Keratinocyte (primary cell): ENCODE data around the gene DUS4L. TPM values are rescaled to one million over a fixed set of nuclear protein-coding genes. Genes with fewer than 3 reads are reported as not detected.

Experiments used
- DNase-seq: peaks from one replicate; pipeline ENCODE4 v3.0.0-alpha.2; 2011; ENCODE audit warnings: low read depth, missing footprints, low spot score
- FAIRE-seq: peaks from 2 replicates; lab custom pipeline; 2011; peaks lifted over from hg19 to GRCh38; lab: Jason Lieb, UNC
- H2AFZ ChIP-seq: 2 replicates; pipeline ENCODE4 v1.6.0; 2012; ENCODE audit warnings: low read length, control low read depth, inconsistent platforms; ENCODE audit not compliant: control insufficient read depth
- H3K27ac ChIP-seq: 2 replicates; pipeline ENCODE4 v1.5.1; 2011; ENCODE audit warnings: low read length; ENCODE audit not compliant: control insufficient read depth, insufficient read depth
- H3K27me3 ChIP-seq: 3 replicates; pipeline ENCODE4 v1.6.0; 2011; ENCODE audit warnings: low read length; ENCODE audit not compliant: control insufficient read depth, insufficient read depth; ENCODE audit errors: extremely low read depth
- H3K36me3 ChIP-seq, 2 experiments: 2 replicates in 1 of 2; 3 replicates in 1 of 2; pipeline ENCODE4 v1.5.1; 2011; ENCODE audit warnings: low read length in 2 of 2, mild to moderate bottlenecking in 1 of 2; ENCODE audit not compliant: control insufficient read depth in 2 of 2, insufficient read depth in 2 of 2; ENCODE audit errors: extremely low read depth in 1 of 2
- H3K4me1 ChIP-seq: 3 replicates; pipeline ENCODE4 v1.5.1; 2011; ENCODE audit warnings: low read length; ENCODE audit not compliant: control insufficient read depth, insufficient read depth; ENCODE audit errors: extremely low read depth
- H3K4me2 ChIP-seq: 3 replicates; pipeline ENCODE4 v1.6.0; 2011; ENCODE audit warnings: low read depth, low read length; ENCODE audit not compliant: control insufficient read depth, insufficient read depth; ENCODE audit errors: extremely low read depth
- H3K4me3 ChIP-seq, 3 experiments: fragments of 200-600 bp in 1 of 3; sonication (generic) in 1 of 3; 2 replicates in 2 of 3; 3 replicates in 1 of 3; pipeline ENCODE4 v1.5.1; 2011 to 2016; ENCODE audit warnings: low read length in 3 of 3, mild to moderate bottlenecking in 3 of 3, control low read depth in 2 of 3, inconsistent platforms in 1 of 3, low read depth in 1 of 3, mixed read lengths in 1 of 3, mixed run types in 1 of 3, moderate library complexity in 1 of 3; ENCODE audit not compliant: control insufficient read depth in 2 of 3, insufficient read depth in 2 of 3; ENCODE audit errors: extremely low read depth in 1 of 3
- H3K79me2 ChIP-seq: 2 replicates; pipeline ENCODE4 v1.6.0; 2012; ENCODE audit warnings: low read length; ENCODE audit not compliant: control insufficient read depth, insufficient read depth
- H3K9ac ChIP-seq: 3 replicates; pipeline ENCODE4 v1.6.0; 2011; ENCODE audit warnings: low read length; ENCODE audit not compliant: control insufficient read depth, insufficient read depth; ENCODE audit errors: extremely low read depth
- H3K9me1 ChIP-seq: 3 replicates; pipeline ENCODE4 v1.6.0; 2011; ENCODE audit warnings: low read length; ENCODE audit not compliant: control insufficient read depth, insufficient read depth; ENCODE audit errors: extremely low read depth
- H3K9me3 ChIP-seq: 2 replicates; pipeline ENCODE4 v1.5.1; 2012; ENCODE audit warnings: low read depth, low read length; ENCODE audit not compliant: control insufficient read depth
- H4K20me1 ChIP-seq: 3 replicates; pipeline ENCODE4 v1.6.0; 2011; ENCODE audit warnings: low read length; ENCODE audit not compliant: control insufficient read depth, insufficient read depth; ENCODE audit errors: extremely low read depth
- EZH2 ChIP-seq: IDR thresholded peaks from one replicate; pipeline ENCODE4 v1.6.1; 2012; ENCODE audit warnings: inconsistent platforms, mild to moderate bottlenecking, low read length, moderate library complexity
- dilution Hi-C: fragments of 300-500 bp; cut with MboI; formaldehyde crosslinking; loops from one replicate; pipeline ENCODE4 v1.7.0; 2020; ENCODE audit warnings: low sequenced_read_pairs; ENCODE audit not compliant: extremely low pct_ligation_motif_present
- polyA minus RNA-seq, 3 experiments: library from RNA; depleted of rRNA, polyadenylated mRNA; stranded (reverse); fragments of >200 nt; gene quantifications; 1 replicate in 1 of 3; 2 replicates in 1 of 3; 3 replicates in 1 of 3; pipeline ENCODE4 v1.2.3, GENCODE V29; 2011
- polyA plus RNA-seq, 5 experiments: library from polyadenylated mRNA; depleted of rRNA in 3 of 5; stranded (reverse) in 3 of 5; stranded (forward) in 1 of 5; unstranded in 1 of 5; fragments of >200 nt; gene quantifications; 1 replicate in 1 of 5; 2 replicates in 3 of 5; 3 replicates in 1 of 5; pipeline versions ENCODE4 v1.2.1 to v1.2.3, GENCODE V29; 2011 to 2012; ENCODE audit warnings: missing spikeins in 2 of 5, low read depth in 1 of 5, low replicate concordance in 1 of 5
- TF ChIP-seq, protein P1 (sequence below), 3 experiments: IDR thresholded peaks in 1 of 3; conservative IDR thresholded peaks in 1 of 3; optimal IDR thresholded peaks in 1 of 3; 2 replicates in 2 of 3; 3 replicates in 1 of 3; pipeline versions ENCODE3 to v1.5.1; 2011; ENCODE audit warnings: low read length in 3 of 3, mild to moderate bottlenecking in 3 of 3, moderate library complexity in 2 of 3, control low read depth in 1 of 3, inconsistent platforms in 1 of 3; ENCODE audit not compliant: insufficient read depth in 2 of 3; ENCODE audit errors: extremely low read depth in 1 of 3

DUS4L gene, protein sequence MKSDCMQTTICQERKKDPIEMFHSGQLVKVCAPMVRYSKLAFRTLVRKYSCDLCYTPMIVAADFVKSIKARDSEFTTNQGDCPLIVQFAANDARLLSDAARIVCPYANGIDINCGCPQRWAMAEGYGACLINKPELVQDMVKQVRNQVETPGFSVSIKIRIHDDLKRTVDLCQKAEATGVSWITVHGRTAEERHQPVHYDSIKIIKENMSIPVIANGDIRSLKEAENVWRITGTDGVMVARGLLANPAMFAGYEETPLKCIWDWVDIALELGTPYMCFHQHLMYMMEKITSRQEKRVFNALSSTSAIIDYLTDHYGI
- polyA plus RNA-seq (4.4 to 11.3 TPM (median 6.5 TPM) in 3 replicates), polyA minus RNA-seq (0.95 to 7.5 TPM (median 2.7 TPM) in 3 replicates)
- polyA plus RNA-seq (2011; ENCODE audit: low read depth), result 11.4 TPM
- polyA plus RNA-seq (2011; cell fraction: cytosol; rRNA removed), result 5.2 and 8.3 TPM in 2 replicates
- 7.6 and 8.3 TPM in 2 replicates for polyA plus RNA-seq (2011; cell fraction: nucleus; rRNA removed)
- 6.8 and 7.6 TPM in 2 replicates for polyA plus RNA-seq (2012; ENCODE audit: low replicate concordance)
- 2.7 TPM for polyA minus RNA-seq (2011; cell fraction: cytosol; rRNA and poly(A)+ RNA removed)
- 6.8 and 7.5 TPM in 2 replicates for polyA minus RNA-seq (2011; cell fraction: nucleus; rRNA and poly(A)+ RNA removed)

DNA sequence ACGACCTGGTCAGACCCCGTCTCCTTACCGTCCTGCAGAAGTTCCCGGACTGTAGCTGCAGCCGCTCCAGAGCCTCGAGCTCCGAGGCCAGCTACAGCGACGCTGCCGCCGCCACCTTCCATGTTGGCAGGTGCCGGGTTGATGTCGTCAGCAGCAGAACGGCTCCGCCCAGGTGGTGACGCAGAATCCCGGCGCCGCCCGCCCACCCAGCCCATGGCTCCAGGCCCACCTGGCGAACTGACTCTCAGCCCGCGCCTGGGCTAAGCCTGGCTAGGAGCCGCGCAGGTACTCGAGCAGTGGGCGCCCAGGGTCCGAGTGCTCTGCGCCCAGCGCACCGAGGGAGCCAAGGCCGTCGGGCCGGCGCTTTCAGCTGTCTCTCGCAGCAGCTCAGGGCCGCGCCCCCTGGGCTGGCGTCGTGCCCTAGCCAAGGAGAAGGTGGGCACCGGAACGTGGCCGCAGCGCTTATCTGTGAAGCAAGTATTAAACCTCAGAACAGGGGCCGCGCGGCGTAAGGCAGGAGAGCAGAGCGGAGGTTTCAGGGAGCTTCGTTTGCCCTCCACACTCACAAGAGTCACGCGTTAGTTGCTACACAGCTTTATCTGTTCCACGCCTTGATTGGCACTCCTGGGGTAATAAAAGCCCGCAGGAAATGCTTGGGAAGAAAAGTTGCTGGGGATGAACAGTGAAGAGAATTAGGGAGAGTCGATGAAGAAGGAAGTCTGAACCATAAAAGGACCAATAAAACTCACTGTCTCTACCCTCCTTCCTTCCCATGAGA lies at the start of gene DUS4L, which contains the start of gene COG5:
TSS of gene DUS4L (plus strand) at position 197 of the 778 bp plus-strand sequence. CDS start 3,100 bp downstream, outside the sequence.
TSS of gene COG5 (minus strand) at position 146 of the 778 bp plus-strand sequence. CDS start at position 122, 24 bp downstream.
- H3K36me3 ChIP-seq, result no peaks in the 10 kb centered on the region
- H3K4me3 ChIP-seq, result peak within 1 kb of the TSS; percentile 88 to 94 (median 93)
- peak within 1 kb of the TSS; percentile 95 for H3K4me2 ChIP-seq
- TF ChIP-seq, protein P1, sequence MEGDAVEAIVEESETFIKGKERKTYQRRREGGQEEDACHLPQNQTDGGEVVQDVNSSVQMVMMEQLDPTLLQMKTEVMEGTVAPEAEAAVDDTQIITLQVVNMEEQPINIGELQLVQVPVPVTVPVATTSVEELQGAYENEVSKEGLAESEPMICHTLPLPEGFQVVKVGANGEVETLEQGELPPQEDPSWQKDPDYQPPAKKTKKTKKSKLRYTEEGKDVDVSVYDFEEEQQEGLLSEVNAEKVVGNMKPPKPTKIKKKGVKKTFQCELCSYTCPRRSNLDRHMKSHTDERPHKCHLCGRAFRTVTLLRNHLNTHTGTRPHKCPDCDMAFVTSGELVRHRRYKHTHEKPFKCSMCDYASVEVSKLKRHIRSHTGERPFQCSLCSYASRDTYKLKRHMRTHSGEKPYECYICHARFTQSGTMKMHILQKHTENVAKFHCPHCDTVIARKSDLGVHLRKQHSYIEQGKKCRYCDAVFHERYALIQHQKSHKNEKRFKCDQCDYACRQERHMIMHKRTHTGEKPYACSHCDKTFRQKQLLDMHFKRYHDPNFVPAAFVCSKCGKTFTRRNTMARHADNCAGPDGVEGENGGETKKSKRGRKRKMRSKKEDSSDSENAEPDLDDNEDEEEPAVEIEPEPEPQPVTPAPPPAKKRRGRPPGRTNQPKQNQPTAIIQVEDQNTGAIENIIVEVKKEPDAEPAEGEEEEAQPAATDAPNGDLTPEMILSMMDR (optimal IDR thresholded peaks at IDR 0.05 in 1 of 3, IDR thresholded peaks at IDR 0.05 in 1 of 3, conservative IDR thresholded peaks at IDR 0.05 in 1 of 3; ENCODE audit: extremely low read depth in 1 of 3, insufficient read depth in 2 of 3, low read length in 3 of 3), result no peak
- TF ChIP-seq EZH2, result no peak
- peak within 1 kb of the TSS; percentile 94 for H2AFZ ChIP-seq
- peak within 1 kb of the TSS; percentile 94 for H3K27ac ChIP-seq
- DNase-seq (no peak), FAIRE-seq (peak; percentile 49)
- H3K27me3 ChIP-seq, result no peaks in the 10 kb centered on the region
- H3K9ac ChIP-seq, result peak within 1 kb of the TSS; percentile 97
- H3K79me2 ChIP-seq, result peaks cover 41% of the 10 kb centered on the region
- peaks cover 41% of the 10 kb centered on the region for H3K4me1 ChIP-seq
- no peaks in the 10 kb centered on the region for H3K9me3 ChIP-seq
- H4K20me1 ChIP-seq, result no peaks in the 10 kb centered on the region
- no peaks in the 10 kb centered on the region for H3K9me1 ChIP-seq
- dilution Hi-C loops, result no loop called here

DNA sequence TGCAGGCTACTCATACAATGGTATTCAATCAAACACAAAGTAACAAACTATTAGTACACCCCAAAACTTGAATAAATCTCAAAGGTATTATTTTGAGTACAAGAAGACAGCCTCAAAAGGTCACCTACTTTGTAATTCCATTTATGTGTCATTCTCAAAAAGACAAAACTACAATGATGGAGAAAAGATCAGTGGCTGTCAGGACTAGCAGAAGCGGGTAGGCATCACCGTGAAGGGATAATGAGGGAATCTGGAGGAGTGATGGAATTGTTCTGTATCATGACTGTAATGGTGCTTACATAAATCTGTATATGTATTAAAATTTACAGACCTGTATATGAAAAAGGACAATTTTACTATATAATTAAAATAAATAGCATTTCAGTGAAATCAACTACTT lies 37.1 kb upstream of the DUS4L start:
- H3K4me2 ChIP-seq, result no peak overlapping the region
- H3K9me3 ChIP-seq, result no peaks in the 10 kb centered on the region
- H3K36me3 ChIP-seq, result peaks cover 0 to 7% of the 10 kb centered on the region in 2 experiments
- no peaks in the 10 kb centered on the region for H3K9me1 ChIP-seq
- DNase-seq (no peak), FAIRE-seq (no peak)
- dilution Hi-C loops, result no loop called here
- no peaks in the 10 kb centered on the region for H3K27me3 ChIP-seq
- H4K20me1 ChIP-seq, result no peaks in the 10 kb centered on the region
- peaks cover 34% of the 10 kb centered on the region for H3K79me2 ChIP-seq
- H3K4me3 ChIP-seq, result no peak overlapping the region
- no peak for TF ChIP-seq EZH2
- TF ChIP-seq, protein P1 (optimal IDR thresholded peaks at IDR 0.05 in 1 of 3, IDR thresholded peaks at IDR 0.05 in 1 of 3, conservative IDR thresholded peaks at IDR 0.05 in 1 of 3; ENCODE audit: extremely low read depth in 1 of 3, insufficient read depth in 2 of 3, low read length in 3 of 3), result no peak
- no peak overlapping the region for H3K27ac ChIP-seq
- H3K9ac ChIP-seq, result no peak overlapping the region
- no peak overlapping the region for H2AFZ ChIP-seq
- peaks cover 11% of the 10 kb centered on the region for H3K4me1 ChIP-seq
